Loucy (cell line): Measurements from ENCODE around the gene LDLRAD4.
"Not testable (repeated sequence)": the region's sequence is repeated elsewhere in the genome, so short reads cannot be mapped to it uniquely, and the experiment has no call there.

Experiments used
- H2AFZ ChIP-seq: fragments of 200-600 bp; sonication (generic); 2 replicates; pipeline ENCODE4 v1.6.0; 2016; ENCODE audit warnings: antibody characterized with exemption, mild to moderate bottlenecking, low read length, moderate library complexity
- H3F3A ChIP-seq: fragments of 200-600 bp; 2 replicates; pipeline ENCODE4 v1.6.0; 2016; ENCODE audit warnings: antibody characterized with exemption, low read depth, mild to moderate bottlenecking
- H3K27me3 ChIP-seq: fragments of 200-600 bp; sonication (generic); 2 replicates; pipeline ENCODE4 v1.6.1; 2014; ENCODE audit warnings: low read length, mild to moderate bottlenecking; ENCODE audit not compliant: insufficient read depth, poor library complexity, severe bottlenecking
- H3K36me3 ChIP-seq: fragments of 200-600 bp; sonication (generic); 2 replicates; pipeline ENCODE4 v1.6.1; 2016; ENCODE audit warnings: low read length; ENCODE audit not compliant: insufficient read depth
- H3K4me1 ChIP-seq: fragments of 200-600 bp; sonication (generic); 2 replicates; pipeline ENCODE4 v1.5.1; 2014; ENCODE audit warnings: low read length, mild to moderate bottlenecking; ENCODE audit not compliant: insufficient read depth, poor library complexity, severe bottlenecking
- H3K4me2 ChIP-seq: fragments of 200-600 bp; sonication (generic); 2 replicates; pipeline ENCODE4 v1.6.0; 2014; ENCODE audit warnings: antibody characterized with exemption, low read length, low read depth, mild to moderate bottlenecking; ENCODE audit not compliant: poor library complexity, severe bottlenecking
- H3K4me3 ChIP-seq: fragments of 200-600 bp; sonication (generic); 2 replicates; pipeline ENCODE4 v1.5.1; 2014; ENCODE audit warnings: low read length, mild to moderate bottlenecking, mixed read lengths; ENCODE audit not compliant: poor library complexity, severe bottlenecking
- H3K79me2 ChIP-seq: fragments of 200-600 bp; sonication (generic); 2 replicates; pipeline ENCODE4 v1.6.1; 2014; ENCODE audit warnings: low read length; ENCODE audit not compliant: insufficient read depth
- H3K9ac ChIP-seq: fragments of 200-600 bp; sonication (generic); 2 replicates; pipeline ENCODE4 v1.6.0; 2014; ENCODE audit warnings: mild to moderate bottlenecking, low read depth, low read length, moderate library complexity; ENCODE audit not compliant: poor library complexity, severe bottlenecking
- H3K9me2 ChIP-seq: fragments of 200-600 bp; sonication (generic); replicated peaks from 2 replicates; pipeline ENCODE4 v1.6.1; 2016; ENCODE audit warnings: low read depth, low read length, mixed read lengths
- H3K9me3 ChIP-seq: fragments of 200-600 bp; sonication (generic); 2 replicates; pipeline ENCODE4 v1.6.1; 2014; ENCODE audit warnings: mild to moderate bottlenecking, antibody characterized with exemption, low read length, low read depth; ENCODE audit not compliant: insufficient read depth
- H4K20me1 ChIP-seq: fragments of 200-600 bp; sonication (generic); 2 replicates; pipeline ENCODE4 v1.6.0; 2014; ENCODE audit warnings: antibody characterized with exemption, low read length, mild to moderate bottlenecking; ENCODE audit not compliant: insufficient read depth, poor library complexity, severe bottlenecking
- EZH2phosphoT487 ChIP-seq: fragments of 200-600 bp; IDR thresholded peaks from 2 replicates; pipeline ENCODE4 v1.6.1; 2018; ENCODE audit warnings: antibody characterized with exemption, mild to moderate bottlenecking, moderate library complexity, borderline replicate concordance
- TF ChIP-seq, protein P1 (sequence below): fragments of 200-600 bp; sonication (generic); conservative IDR thresholded peaks from 2 replicates; pipeline ENCODE4 v1.5.1; 2014; ENCODE audit warnings: mild to moderate bottlenecking, antibody characterized with exemption, low read length

Gene LDLRAD4

DNA sequence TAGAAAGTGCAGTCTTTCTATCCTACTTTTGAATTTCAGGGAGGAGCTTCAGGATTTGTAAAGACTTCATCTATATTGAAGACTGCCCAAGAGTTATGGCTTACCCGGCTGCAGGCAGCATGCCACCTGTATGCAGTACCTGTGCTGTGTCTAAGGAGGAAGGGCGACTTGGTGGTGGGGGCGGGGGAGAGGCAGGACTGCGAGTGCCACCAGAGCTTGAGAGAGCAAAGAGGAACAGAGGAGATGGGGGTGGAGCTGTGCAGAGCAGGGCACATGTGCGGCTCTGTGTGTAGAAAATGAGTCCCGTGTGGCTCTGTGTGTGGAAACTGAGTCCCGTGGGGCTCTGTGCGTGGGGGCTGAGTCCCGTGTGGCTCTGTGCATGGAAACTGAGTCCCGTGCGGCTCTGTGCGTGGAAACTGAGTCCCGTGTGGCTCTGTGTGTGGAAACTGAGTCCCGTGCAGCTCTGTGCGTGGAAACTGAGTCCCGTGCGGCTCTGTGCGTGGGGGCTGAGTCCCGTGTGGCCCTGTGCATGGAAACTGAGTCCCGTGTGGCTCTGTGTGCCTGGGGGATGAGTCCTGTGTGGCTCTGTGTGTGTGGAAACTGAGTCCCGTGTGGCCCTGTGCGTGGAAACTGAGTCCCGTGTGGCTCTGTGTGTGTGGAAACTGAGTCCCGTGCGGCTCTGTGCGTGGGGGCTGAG lies 43.2 kb downstream of the LDLRAD4 start:
- no peaks in the 10 kb centered on the region for H3K9me2 ChIP-seq
- TF ChIP-seq, protein P1, sequence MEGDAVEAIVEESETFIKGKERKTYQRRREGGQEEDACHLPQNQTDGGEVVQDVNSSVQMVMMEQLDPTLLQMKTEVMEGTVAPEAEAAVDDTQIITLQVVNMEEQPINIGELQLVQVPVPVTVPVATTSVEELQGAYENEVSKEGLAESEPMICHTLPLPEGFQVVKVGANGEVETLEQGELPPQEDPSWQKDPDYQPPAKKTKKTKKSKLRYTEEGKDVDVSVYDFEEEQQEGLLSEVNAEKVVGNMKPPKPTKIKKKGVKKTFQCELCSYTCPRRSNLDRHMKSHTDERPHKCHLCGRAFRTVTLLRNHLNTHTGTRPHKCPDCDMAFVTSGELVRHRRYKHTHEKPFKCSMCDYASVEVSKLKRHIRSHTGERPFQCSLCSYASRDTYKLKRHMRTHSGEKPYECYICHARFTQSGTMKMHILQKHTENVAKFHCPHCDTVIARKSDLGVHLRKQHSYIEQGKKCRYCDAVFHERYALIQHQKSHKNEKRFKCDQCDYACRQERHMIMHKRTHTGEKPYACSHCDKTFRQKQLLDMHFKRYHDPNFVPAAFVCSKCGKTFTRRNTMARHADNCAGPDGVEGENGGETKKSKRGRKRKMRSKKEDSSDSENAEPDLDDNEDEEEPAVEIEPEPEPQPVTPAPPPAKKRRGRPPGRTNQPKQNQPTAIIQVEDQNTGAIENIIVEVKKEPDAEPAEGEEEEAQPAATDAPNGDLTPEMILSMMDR: no peak
- no peak for TF ChIP-seq EZH2phosphoT487
- no peak overlapping the region for H3K4me3 ChIP-seq
- H4K20me1 ChIP-seq: no peaks in the 10 kb centered on the region
- H3K9ac ChIP-seq: no peak overlapping the region
- H3K79me2 ChIP-seq: peaks cover 41% of the 10 kb centered on the region; the same call in 1 of the 2 replicates
- H3K4me2 ChIP-seq: no peak overlapping the region
- H3K36me3 ChIP-seq: no peaks in the 10 kb centered on the region
- H2AFZ ChIP-seq: no peak overlapping the region
- no peaks in the 10 kb centered on the region for H3K27me3 ChIP-seq
- no peaks in the 10 kb centered on the region for H3K9me3 ChIP-seq
- H3K4me1 ChIP-seq: peaks cover 18% of the 10 kb centered on the region
- H3F3A ChIP-seq: no peaks in the 10 kb centered on the region

DNA sequence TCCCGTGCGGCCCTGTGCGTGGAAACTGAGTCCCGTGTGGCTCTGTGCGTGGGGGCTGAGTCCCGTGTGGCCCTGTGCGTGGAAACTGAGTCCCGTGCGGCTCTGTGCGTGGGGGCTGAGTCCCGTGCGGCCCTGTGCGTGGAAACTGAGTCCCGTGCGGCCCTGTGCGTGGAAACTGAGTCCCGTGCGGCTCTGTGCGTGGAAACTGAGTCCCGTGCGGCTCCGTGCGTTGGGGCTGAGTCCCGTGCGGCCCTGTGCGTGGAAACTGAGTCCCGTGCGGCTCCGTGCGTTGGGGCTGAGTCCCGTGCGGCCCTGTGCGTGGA lies 43.8 kb downstream of the LDLRAD4 start:
- not testable (repeated sequence) for H3K9me2 ChIP-seq, H3K9me3 ChIP-seq, H4K20me1 ChIP-seq, H3K4me3 ChIP-seq, H3K9ac ChIP-seq, H3K4me2 ChIP-seq, H2AFZ ChIP-seq, H3F3A ChIP-seq, H3K36me3 ChIP-seq, H3K27me3 ChIP-seq
- Histone ChIP-seq H3K79me2 (peaks cover 46% of the 10 kb centered on the region; the same call in 1 of the 2 replicates), H3K4me1 (peaks cover 18% of the 10 kb centered on the region)

DNA sequence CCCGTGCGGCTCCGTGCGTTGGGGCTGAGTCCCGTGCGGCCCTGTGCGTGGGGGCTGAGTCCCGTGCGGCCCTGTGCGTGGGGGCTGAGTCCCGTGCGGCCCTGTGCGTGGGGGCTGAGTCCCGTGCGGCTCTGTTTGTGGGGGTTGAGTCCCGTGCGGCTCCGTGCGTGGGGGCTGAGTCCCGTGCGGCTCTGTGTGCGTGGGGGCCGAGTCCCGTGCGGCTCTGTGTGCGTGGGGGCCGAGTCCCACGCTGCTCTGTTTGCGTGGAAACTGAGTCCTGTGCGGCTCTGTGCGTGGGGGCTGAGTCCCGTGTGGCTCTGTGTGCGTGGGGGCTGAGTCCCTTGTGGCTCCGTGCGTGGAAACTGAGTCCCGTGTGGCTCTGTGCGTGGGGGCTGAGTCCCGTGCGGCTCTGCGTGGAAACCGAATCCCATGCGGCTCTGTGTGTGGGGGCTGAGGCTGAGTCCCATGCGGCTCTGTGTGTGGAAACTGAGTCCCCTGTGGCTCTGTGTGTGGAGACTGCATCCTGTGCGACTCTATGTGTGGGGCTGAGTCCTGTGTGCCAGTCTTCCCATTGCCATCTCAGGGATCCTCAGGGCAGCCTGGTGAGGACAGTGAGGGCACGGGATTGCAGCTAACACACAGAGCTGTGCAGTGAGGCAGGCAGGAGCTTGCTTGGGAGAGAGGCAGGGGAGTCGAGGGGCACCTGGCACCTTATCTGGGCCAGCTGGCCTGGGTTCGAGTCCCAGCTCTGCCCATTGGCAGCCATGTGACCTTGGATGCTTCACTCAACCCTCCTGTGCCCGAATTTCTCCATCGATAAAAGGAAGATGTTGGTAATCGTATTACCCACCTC lies 44.5 kb downstream of the LDLRAD4 start:
- no peaks in the 10 kb centered on the region for H3K36me3 ChIP-seq
- TF ChIP-seq EZH2phosphoT487: no peak
- TF ChIP-seq, protein P1: no peak
- H3K4me1 ChIP-seq: peaks cover 24% of the 10 kb centered on the region
- no peaks in the 10 kb centered on the region for H4K20me1 ChIP-seq
- no peaks in the 10 kb centered on the region for H3K27me3 ChIP-seq
- no peaks in the 10 kb centered on the region for H3K9me2 ChIP-seq
- H3K9me3 ChIP-seq: no peaks in the 10 kb centered on the region
- no peaks in the 10 kb centered on the region for H3F3A ChIP-seq
- no peak overlapping the region for H3K4me3 ChIP-seq
- H2AFZ ChIP-seq: no peak overlapping the region
- no peak overlapping the region for H3K4me2 ChIP-seq
- H3K79me2 ChIP-seq: peaks cover 53% of the 10 kb centered on the region
- no peak overlapping the region for H3K9ac ChIP-seq
